Thoracic aorta (tissue), 2 donors: Measurements from ENCODE around the gene CDHR2. TPM values are rescaled to one million over a fixed set of nuclear protein-coding genes. Genes with fewer than 3 reads are reported as not detected.

Experiments used
- ATAC-seq: fragments of 150-250 bp; one replicate; pipeline ENCODE4 v1.8.0; 2017; ENCODE audit warnings: low read depth; ENCODE audit not compliant: insufficient number of reproducible peaks, low FRiP score
- DNase-seq: peaks from one replicate; pipeline ENCODE4 v3.0.0-alpha.2; 2020; ENCODE audit warnings: low spot score
- H3K27ac ChIP-seq, 2 donors: fragments of 200-600 bp; sonication (generic); 1 replicate in 1 of 2; 2 replicates in 1 of 2; pipeline ENCODE4 v1.5.1; 2016; ENCODE audit warnings: mild to moderate bottlenecking in 2 of 2, moderate library complexity in 2 of 2
- H3K27me3 ChIP-seq: fragments of 200-600 bp; sonication (generic); replicated peaks from 2 replicates; pipeline ENCODE4 v1.6.0; 2016; ENCODE audit warnings: mild to moderate bottlenecking; ENCODE audit not compliant: insufficient read depth
- H3K36me3 ChIP-seq: fragments of 200-600 bp; sonication (generic); one replicate; pipeline ENCODE4 v1.5.1; 2016
- H3K4me1 ChIP-seq, 2 donors: fragments of 200-600 bp; sonication (generic); 1 replicate in 1 of 2; 2 replicates in 1 of 2; pipeline versions ENCODE4 v1.5.1 to v1.6.0; 2016; ENCODE audit warnings: low read depth in 2 of 2, mild to moderate bottlenecking in 1 of 2; ENCODE audit not compliant: control insufficient read depth in 1 of 2
- H3K4me3 ChIP-seq: fragments of 200-600 bp; sonication (generic); 2 replicates; pipeline ENCODE4 v1.5.1; 2016; ENCODE audit warnings: mild to moderate bottlenecking
- H3K9me3 ChIP-seq: fragments of 200-600 bp; sonication (generic); 2 replicates; pipeline ENCODE4 v1.5.1; 2016
- CTCF ChIP-seq: fragments of 200-600 bp; sonication (generic); IDR thresholded peaks from one replicate; pipeline ENCODE4 v1.5.1; 2019; ENCODE audit warnings: antibody characterized with exemption
- total RNA-seq, 2 donors: library from RNA; depleted of rRNA; stranded (reverse); fragments of >200 nt; gene quantifications; one replicate each; pipeline versions ENCODE4 v1.1.0 to v1.2.3, GENCODE V29; 2016

The CDHR2 gene
- total RNA-seq, 2 donors from 2014 or later, result not detected

GRCh38 chr5:176616511-176616910 lies 67.4 kb downstream of the CDHR2 start:
- no peak for TF ChIP-seq CTCF
- Histone ChIP-seq H3K4me1 (peaks cover 8 to 21% of the 10 kb centered on the region in 2 donors), H3K27me3 (peaks cover 9% of the 10 kb centered on the region), H3K36me3 (no peaks in the 10 kb centered on the region), H3K27ac (no peak overlapping the region), H3K4me3 (no peak overlapping the region), H3K9me3 (no peaks in the 10 kb centered on the region)
- ATAC-seq, result no peak
- DNase-seq, result no peak

GRCh38 chr5:176618783-176619182 lies 69.6 kb downstream of the CDHR2 start:
- H3K4me3 ChIP-seq, result peak overlapping the region; percentile 38
- H3K4me1 ChIP-seq, result peaks cover 8 to 21% of the 10 kb centered on the region in 2 donors
- no peaks in the 10 kb centered on the region for H3K9me3 ChIP-seq
- DNase-seq (no peak), ATAC-seq (no peak)
- peaks cover 9% of the 10 kb centered on the region for H3K27me3 ChIP-seq
- H3K27ac ChIP-seq, result no peak overlapping the region
- TF ChIP-seq CTCF, result no peak
- no peaks in the 10 kb centered on the region for H3K36me3 ChIP-seq

- no peaks in the 10 kb centered on the region for H3K9me3 ChIP-seq
- no peak overlapping the region for H3K27ac ChIP-seq
- H3K27me3 ChIP-seq, result peaks cover 9% of the 10 kb centered on the region
- no peak for TF ChIP-seq CTCF
- ATAC-seq (no peak), DNase-seq (no peak)
- peaks cover 8 to 21% of the 10 kb centered on the region in 2 donors for H3K4me1 ChIP-seq
- H3K4me3 ChIP-seq, result peak overlapping the region; percentile 38
- H3K36me3 ChIP-seq, result no peaks in the 10 kb centered on the region
These were observed 70.0 kb downstream of the CDHR2 start for GRCh38 chr5:176619203-176619568.

GRCh38 chr5:176619569-176620332 lies 70.6 kb downstream of the CDHR2 start:
- H3K4me3 ChIP-seq, result peak overlapping the region; percentile 38
- ATAC-seq, result no peak

More at GRCh38 chr5:176619569-176620332, 70.6 kb downstream of the CDHR2 start:
- Histone ChIP-seq H3K4me1 (peaks cover 8 to 21% of the 10 kb centered on the region in 2 donors), H3K36me3 (no peaks in the 10 kb centered on the region), H3K27me3 (peaks cover 9% of the 10 kb centered on the region), H3K9me3 (no peaks in the 10 kb centered on the region), H3K27ac (no peak overlapping the region)
- DNase-seq, result no peak
- TF ChIP-seq CTCF, result no peak
